Activated CD4-positive, alpha-beta T cell treated with anti-CD3 and anti-CD28 coated beads, Interleukin-2, amount 10 ng/mL, durations not matched to agents 7 days and 5 days (primary cell): ENCODE data around the gene RMP24.

Source experiments
- CTCF ChIA-PET: fragments of 350-600 bp; sonication (Branson Sonifier 250); formaldehyde crosslinking; loops from one replicate; lab custom pipeline; 2021; ENCODE audit warnings: antibody characterized with exemption; lab: Charles Lee
- POLR2A ChIA-PET: fragments of 350-600 bp; sonication (Branson Sonifier 250); formaldehyde crosslinking; loops from one replicate; lab custom pipeline; 2021; ENCODE audit warnings: antibody characterized with exemption; lab: Charles Lee
- DNase-seq: peaks from one replicate; pipeline ENCODE4 v3.0.0-alpha.2; 2020
- H3K27ac Mint-ChIP-seq: one replicate; pipeline ENCODE4 v1.8.0; 2021; ENCODE audit warnings: mild to moderate bottlenecking, moderate library complexity, mixed read lengths
- H3K27me3 Mint-ChIP-seq: one replicate; pipeline ENCODE4 v1.8.0; 2021; ENCODE audit warnings: mixed read lengths
- H3K36me3 Mint-ChIP-seq: one replicate; pipeline ENCODE4 v1.8.0; 2021; ENCODE audit warnings: low read depth, mixed read lengths
- H3K4me1 Mint-ChIP-seq: one replicate; pipeline ENCODE4 v1.8.0; 2021; ENCODE audit warnings: mixed read lengths
- H3K4me3 Mint-ChIP-seq: one replicate; pipeline ENCODE4 v1.8.0; 2021; ENCODE audit warnings: mild to moderate bottlenecking, moderate library complexity, mixed read lengths
- H3K9me3 Mint-ChIP-seq: one replicate; pipeline ENCODE4 v1.8.0; 2021; ENCODE audit warnings: mixed read lengths

Gene RMP24

DNA sequence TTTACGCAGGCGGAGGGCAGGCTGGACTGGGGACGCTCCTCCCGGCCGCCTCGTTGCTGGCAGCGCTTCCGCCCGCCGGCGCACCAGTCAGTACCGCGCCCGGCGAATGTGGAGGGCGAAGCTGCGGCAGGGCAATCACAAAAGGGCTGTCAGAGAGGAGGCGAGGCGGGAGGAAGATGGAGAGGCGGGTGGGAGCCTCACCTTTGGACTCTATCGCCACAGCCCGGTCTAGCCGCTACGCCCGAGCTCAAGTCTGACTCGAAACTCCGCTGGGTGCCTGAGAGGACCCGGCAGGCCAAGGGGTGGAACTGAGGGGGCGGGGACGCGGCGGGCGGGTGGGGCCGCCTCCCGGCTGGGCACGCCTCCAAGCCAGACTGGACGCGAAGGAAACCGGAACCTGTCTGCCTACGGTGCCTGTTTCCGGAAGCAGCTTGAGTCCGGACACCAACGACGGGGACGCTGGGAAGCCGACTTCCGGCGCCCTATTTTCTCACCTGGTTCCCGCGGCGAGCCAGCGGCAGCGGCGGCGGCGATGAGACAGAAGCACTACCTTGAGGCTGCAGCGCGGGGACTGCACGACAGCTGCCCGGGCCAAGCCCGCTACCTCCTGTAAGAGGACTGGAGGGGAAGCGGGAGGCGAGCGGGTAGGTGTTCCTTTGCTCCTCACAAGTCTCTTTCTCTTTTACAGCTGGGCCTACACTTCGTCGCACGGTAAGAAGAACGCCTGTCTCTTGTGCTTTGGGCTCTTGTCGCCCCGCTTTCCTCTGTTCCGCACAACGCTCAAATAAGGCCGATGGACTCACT is at the start of gene RMP24:
Gene RMP24 (plus strand): TSS at position 483 of the 804 bp plus-strand sequence.
- no peaks in the 10 kb centered on the region for H3K27me3 Mint-ChIP-seq
- peak within 1 kb of the TSS; percentile 92 for H3K4me3 Mint-ChIP-seq
- CTCF ChIA-PET, result interaction anchor here (0.6 to 1.3 kb wide), 3 partner anchors 11 to 23 kb away, joined by 3 to 5 read pairs (median 3); no protein-coding TSS in a partner anchor
- POLR2A ChIA-PET, result no interaction called here
- H3K4me1 Mint-ChIP-seq, result peaks cover 55% of the 10 kb centered on the region
- no peaks in the 10 kb centered on the region for H3K9me3 Mint-ChIP-seq
- H3K27ac Mint-ChIP-seq, result peak within 1 kb of the TSS; percentile 92
- peak; percentile 95 for DNase-seq
- H3K36me3 Mint-ChIP-seq, result peaks cover 33% of the 10 kb centered on the region

GRCh38 chr18:35923939-35924684 is 48.4 kb upstream of the RMP24 start:
- H3K27me3 Mint-ChIP-seq, result peaks cover 15% of the 10 kb centered on the region
- POLR2A ChIA-PET, result no interaction called here

DNA sequence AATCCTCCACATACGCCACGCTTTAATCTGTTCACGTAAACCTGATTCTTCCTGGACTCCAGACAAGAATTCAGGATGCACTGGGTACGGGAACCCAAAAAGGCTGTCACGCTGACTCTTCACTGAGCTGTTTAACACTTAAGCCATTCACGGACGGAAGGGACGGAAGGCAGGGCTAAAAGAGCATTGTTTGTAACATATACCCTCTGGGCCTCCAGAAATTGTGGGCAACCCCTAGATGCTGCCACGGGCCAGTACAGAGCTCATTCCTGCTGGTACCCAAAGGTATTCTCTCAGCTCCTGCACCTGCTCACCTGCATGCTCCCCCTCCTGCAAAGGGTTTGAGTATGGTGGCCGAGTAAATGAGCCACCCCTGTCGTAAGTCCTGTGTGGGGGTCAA is 45.6 kb upstream of the RMP24 start:
- Mint-ChIP-seq H3K36me3 (peaks cover 2% of the 10 kb centered on the region), H3K27me3 (peaks cover 22% of the 10 kb centered on the region), H3K27ac (no peak overlapping the region), H3K9me3 (peaks cover 7% of the 10 kb centered on the region), H3K4me1 (no peaks in the 10 kb centered on the region), H3K4me3 (no peak overlapping the region)
- ChIA-PET CTCF (no interaction called here), POLR2A (no interaction called here)
- DNase-seq, result no peak

More at GRCh38 chr18:35923939-35924684, 48.4 kb upstream of the RMP24 start:
- DNase-seq, result no peak
- Mint-ChIP-seq H3K4me1 (no peaks in the 10 kb centered on the region), H3K4me3 (no peak overlapping the region), H3K36me3 (no peaks in the 10 kb centered on the region), H3K9me3 (no peaks in the 10 kb centered on the region), H3K27ac (no peak overlapping the region)
- CTCF ChIA-PET, result interaction anchor here (1.1 kb wide), 1 partner anchor 35 kb away, joined by 3 read pairs; no protein-coding TSS in a partner anchor

- Mint-ChIP-seq H3K36me3 (peaks cover 2% of the 10 kb centered on the region), H3K4me3 (no peak overlapping the region), H3K27me3 (peaks cover 24% of the 10 kb centered on the region), H3K27ac (no peak overlapping the region), H3K4me1 (no peaks in the 10 kb centered on the region), H3K9me3 (peaks cover 7% of the 10 kb centered on the region)
- CTCF ChIA-PET, result no interaction called here
- DNase-seq, result no peak
- POLR2A ChIA-PET, result no interaction called here
These were observed 45.0 kb upstream of the RMP24 start for GRCh38 chr18:35927430-35927829.

GRCh38 chr18:35933982-35934381 is 38.5 kb upstream of the RMP24 start:
- Mint-ChIP-seq H3K27ac (no peak overlapping the region), H3K9me3 (peaks cover 7% of the 10 kb centered on the region), H3K27me3 (peaks cover 14% of the 10 kb centered on the region), H3K4me3 (no peak overlapping the region), H3K4me1 (no peaks in the 10 kb centered on the region), H3K36me3 (peaks cover 2% of the 10 kb centered on the region)
- no peak for DNase-seq
- ChIA-PET POLR2A (no interaction called here), CTCF (no interaction called here)

DNA sequence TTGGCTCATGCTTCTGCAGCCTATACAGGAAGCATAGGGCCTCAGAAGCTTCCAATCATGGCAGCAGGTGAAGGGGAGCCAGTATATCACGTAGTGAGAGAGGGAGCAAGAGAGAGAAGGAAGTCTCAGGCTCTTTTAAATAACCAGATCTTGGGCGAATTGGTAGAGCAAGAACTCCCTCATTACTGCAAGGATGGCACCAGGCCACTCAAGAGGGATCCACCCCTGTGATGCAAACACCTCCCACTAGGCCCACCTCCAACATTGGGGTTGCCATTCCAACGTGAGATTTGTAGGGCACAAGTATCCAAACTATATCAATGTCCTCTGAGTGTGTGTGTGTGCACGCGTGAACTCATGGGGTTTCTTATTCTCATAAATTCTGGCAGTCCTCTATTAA is 37.6 kb upstream of the RMP24 start:
- peaks cover 5% of the 10 kb centered on the region for H3K9me3 Mint-ChIP-seq
- no peak for DNase-seq
- no peak overlapping the region for H3K27ac Mint-ChIP-seq
- ChIA-PET CTCF (no interaction called here), POLR2A (no interaction called here)
- no peaks in the 10 kb centered on the region for H3K4me1 Mint-ChIP-seq
- H3K4me3 Mint-ChIP-seq, result no peak overlapping the region
- peaks cover 13% of the 10 kb centered on the region for H3K27me3 Mint-ChIP-seq
- peaks cover 2% of the 10 kb centered on the region for H3K36me3 Mint-ChIP-seq

GRCh38 chr18:35935805-35936204 is 36.7 kb upstream of the RMP24 start:
- Mint-ChIP-seq H3K9me3 (no peaks in the 10 kb centered on the region), H3K36me3 (no peaks in the 10 kb centered on the region), H3K4me1 (no peaks in the 10 kb centered on the region), H3K27ac (no peak overlapping the region), H3K4me3 (no peak overlapping the region), H3K27me3 (peaks cover 8% of the 10 kb centered on the region)
- no peak for DNase-seq
- POLR2A ChIA-PET, result no interaction called here
- CTCF ChIA-PET, result interaction anchor here (1.0 kb wide), 1 partner anchor 14 kb away, joined by 4 read pairs; no protein-coding TSS in a partner anchor

- no peaks in the 10 kb centered on the region for H3K9me3 Mint-ChIP-seq
- no peaks in the 10 kb centered on the region for H3K4me1 Mint-ChIP-seq
- no peak overlapping the region for H3K27ac Mint-ChIP-seq
- DNase-seq, result no peak
- peaks cover 6% of the 10 kb centered on the region for H3K27me3 Mint-ChIP-seq
- no peaks in the 10 kb centered on the region for H3K36me3 Mint-ChIP-seq
- no peak overlapping the region for H3K4me3 Mint-ChIP-seq
- CTCF ChIA-PET, result no interaction called here
- POLR2A ChIA-PET, result no interaction called here
These were observed 35.5 kb upstream of the RMP24 start for GRCh38 chr18:35936951-35937350.

- no peaks in the 10 kb centered on the region for H3K36me3 Mint-ChIP-seq
- no peak for DNase-seq
- peaks cover 5% of the 10 kb centered on the region for H3K27me3 Mint-ChIP-seq
- no peaks in the 10 kb centered on the region for H3K9me3 Mint-ChIP-seq
- ChIA-PET POLR2A (no interaction called here), CTCF (interaction anchor here (0.8 kb wide), 1 partner anchor 370 kb away, joined by 6 read pairs; no protein-coding TSS in a partner anchor)
- no peak overlapping the region for H3K4me3 Mint-ChIP-seq
- no peak overlapping the region for H3K27ac Mint-ChIP-seq
- H3K4me1 Mint-ChIP-seq, result no peaks in the 10 kb centered on the region
These were observed 34.3 kb upstream of the RMP24 start for GRCh38 chr18:35938158-35938557.

DNA sequence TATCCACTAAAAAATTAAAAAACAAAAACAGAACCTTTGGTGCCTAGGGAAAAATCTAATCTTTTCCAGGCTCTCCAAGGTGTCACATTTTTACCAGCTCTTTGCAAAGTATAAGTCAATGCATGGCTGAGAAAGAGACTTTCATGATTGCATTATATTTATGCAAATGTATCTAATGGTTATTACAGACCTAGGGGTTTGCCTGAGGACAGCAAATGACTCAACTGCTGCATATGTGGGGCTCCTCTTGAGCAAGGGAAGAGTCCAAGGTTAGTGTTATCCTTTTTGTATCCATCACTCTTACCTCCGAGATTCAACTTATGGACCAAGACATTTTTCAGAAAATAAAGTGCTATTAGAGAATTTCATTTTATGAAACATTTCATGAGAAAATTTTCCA is 33.9 kb upstream of the RMP24 start:
- no peaks in the 10 kb centered on the region for H3K4me1 Mint-ChIP-seq
- peaks cover 2% of the 10 kb centered on the region for H3K27me3 Mint-ChIP-seq
- POLR2A ChIA-PET, result no interaction called here
- DNase-seq, result no peak
- no peaks in the 10 kb centered on the region for H3K9me3 Mint-ChIP-seq
- no peaks in the 10 kb centered on the region for H3K36me3 Mint-ChIP-seq
- no peak overlapping the region for H3K4me3 Mint-ChIP-seq
- H3K27ac Mint-ChIP-seq, result no peak overlapping the region
- CTCF ChIA-PET, result interaction anchor here (0.5 kb wide), 1 partner anchor 223 kb away, joined by 3 read pairs; no protein-coding TSS in a partner anchor

DNA sequence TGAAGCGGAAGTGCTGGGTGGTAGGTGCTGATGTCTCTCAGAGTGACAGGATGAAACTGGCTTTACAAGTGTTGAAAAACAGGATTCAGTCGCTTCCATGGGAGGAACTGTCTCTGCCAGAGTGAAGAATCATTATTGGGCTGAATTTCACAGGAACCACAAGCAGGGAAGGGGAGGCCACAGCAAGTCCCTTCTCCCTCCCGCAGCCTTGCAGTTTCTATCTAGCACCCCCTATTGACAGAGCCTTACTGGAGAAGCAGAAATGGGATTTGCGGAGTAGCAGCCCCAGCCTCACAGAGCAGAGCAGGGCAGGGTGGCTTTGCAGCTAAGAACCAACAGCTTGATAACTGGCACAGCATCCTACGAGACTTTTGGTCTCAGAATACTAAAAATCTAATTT is 33.3 kb upstream of the RMP24 start:
- DNase-seq, result no peak
- Mint-ChIP-seq H3K36me3 (no peaks in the 10 kb centered on the region), H3K27ac (no peak overlapping the region), H3K27me3 (peaks cover 1% of the 10 kb centered on the region), H3K9me3 (no peaks in the 10 kb centered on the region), H3K4me1 (no peaks in the 10 kb centered on the region), H3K4me3 (no peak overlapping the region)
- POLR2A ChIA-PET, result no interaction called here
- CTCF ChIA-PET, result interaction anchor here (0.5 kb wide), 1 partner anchor 223 kb away, joined by 3 read pairs; no protein-coding TSS in a partner anchor

DNA sequence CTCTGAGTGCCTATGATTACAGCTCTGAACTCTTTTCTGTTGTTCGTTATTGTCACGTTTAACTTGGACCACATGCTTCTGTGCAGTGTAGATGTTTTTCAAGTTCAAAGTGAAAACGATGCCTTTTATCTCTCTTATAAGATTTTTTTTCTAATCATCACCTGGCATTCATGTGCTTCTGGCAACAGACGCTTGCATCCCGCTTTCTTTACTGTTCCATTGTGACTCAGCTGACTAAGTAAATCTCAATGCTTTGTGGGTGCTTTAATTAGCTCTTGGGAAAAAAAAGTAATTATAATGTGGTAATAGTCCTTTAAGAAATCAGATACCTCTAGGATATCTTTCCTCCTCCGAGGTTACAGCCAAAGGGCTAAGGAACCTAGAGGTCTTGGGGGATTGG is 31.2 kb upstream of the RMP24 start:
- H3K9me3 Mint-ChIP-seq, result no peaks in the 10 kb centered on the region
- CTCF ChIA-PET, result no interaction called here
- DNase-seq, result no peak
- POLR2A ChIA-PET, result no interaction called here
- no peaks in the 10 kb centered on the region for H3K4me1 Mint-ChIP-seq
- H3K27ac Mint-ChIP-seq, result no peak overlapping the region
- no peak overlapping the region for H3K4me3 Mint-ChIP-seq
- H3K36me3 Mint-ChIP-seq, result no peaks in the 10 kb centered on the region
- H3K27me3 Mint-ChIP-seq, result peaks cover 1% of the 10 kb centered on the region

- no peaks in the 10 kb centered on the region for H3K4me1 Mint-ChIP-seq
- H3K9me3 Mint-ChIP-seq, result no peaks in the 10 kb centered on the region
- H3K4me3 Mint-ChIP-seq, result no peak overlapping the region
- DNase-seq, result no peak
- H3K36me3 Mint-ChIP-seq, result no peaks in the 10 kb centered on the region
- no peak overlapping the region for H3K27ac Mint-ChIP-seq
- ChIA-PET POLR2A (no interaction called here), CTCF (no interaction called here)
- H3K27me3 Mint-ChIP-seq, result no peaks in the 10 kb centered on the region
These were observed 30.3 kb upstream of the RMP24 start for GRCh38 chr18:35942133-35942532.
